Fibroblast of peridontal ligament (primary cell): ENCODE results near the gene ENO3.
"Not testable (repeated sequence)": the region's sequence is repeated elsewhere in the genome, so short reads cannot be mapped to it uniquely, and the experiment has no call there.

Experiments used
- DNase-seq: peaks from one replicate; pipeline ENCODE4 v3.0.0-alpha.2; 2010; ENCODE audit errors: extremely low read depth

The ENO3 gene

DNA sequence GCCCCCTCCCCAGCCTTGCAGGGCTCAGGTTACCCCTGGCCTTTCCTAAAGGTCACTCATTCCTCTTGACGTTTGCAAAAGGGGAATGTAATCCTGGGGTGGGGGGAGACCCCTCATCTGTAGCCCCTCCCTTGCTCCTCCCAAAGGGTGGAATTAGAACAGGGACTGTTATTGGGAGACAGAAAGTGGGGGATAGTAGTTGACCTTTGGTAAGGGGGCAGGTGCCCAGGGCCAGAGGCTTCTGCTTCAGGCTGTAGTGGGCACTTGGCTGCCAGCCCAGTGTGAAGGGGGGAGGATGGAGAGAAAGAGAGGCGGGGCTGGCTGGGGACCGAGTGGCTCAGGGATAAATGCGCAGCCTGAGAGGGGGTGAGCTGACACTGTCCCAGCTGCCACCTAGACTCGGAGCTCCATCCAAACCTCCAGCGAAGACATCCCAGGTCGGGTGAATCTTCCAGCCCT, at the start of gene ENO3:
ENO3 (plus strand) TSS at position 374 of the 459 bp plus-strand sequence. CDS start 711 bp downstream, outside the sequence.
- DNase-seq: no peak

DNA sequence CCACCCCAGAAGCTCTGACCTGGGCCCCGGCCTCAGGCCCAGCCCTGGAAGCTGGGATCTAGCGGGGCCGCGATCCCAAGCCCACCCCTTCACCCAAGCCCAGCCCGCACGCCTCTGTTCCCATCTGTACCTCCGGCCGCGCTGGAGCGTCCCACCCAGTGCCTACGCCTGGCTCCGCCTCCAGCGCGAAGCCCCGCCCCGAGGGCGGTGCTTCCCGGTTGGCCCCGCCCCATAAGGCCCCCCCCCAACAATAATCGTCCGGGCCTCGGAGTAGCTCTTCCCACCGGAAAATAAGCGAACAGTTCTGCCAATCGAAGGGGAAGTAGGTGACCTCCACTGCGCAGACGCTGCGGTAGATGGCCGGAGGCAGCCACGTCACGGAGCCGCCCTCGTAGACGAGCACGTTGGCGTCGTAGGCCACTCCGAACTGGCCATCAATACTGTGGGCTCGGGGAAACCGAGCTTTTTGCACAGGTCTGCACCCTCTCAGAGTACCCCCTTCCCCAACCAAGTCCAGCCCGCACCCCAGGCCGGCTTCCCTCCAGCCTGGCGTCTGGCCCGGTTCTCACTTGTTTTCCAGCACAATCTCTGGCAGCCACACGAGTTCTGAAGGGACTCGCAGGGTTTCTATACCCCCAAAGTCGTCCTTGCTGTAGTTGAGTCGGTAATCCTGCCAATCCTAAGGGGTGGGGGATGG, 49.1 kb upstream of the ENO3 start:
- DNase-seq: no peak

DNA sequence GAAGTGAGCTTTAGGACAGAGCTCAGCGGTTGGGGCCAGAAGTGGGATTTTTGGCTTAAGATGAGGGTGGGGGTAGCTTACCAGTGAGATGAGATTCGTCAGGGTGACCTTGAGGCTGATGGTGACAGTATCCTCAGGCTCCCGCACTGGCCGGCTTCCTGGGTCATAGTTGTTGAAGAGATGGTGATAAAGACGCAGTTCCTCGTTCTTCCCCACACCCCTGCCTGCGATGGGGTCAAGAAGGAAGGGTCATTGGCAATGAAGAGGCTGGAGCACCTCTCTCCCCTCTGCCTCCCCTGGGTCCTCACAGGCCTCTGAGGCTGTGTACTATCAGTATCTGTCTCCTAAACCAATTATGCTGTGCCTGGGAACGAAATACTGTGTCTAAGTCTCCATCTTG, 48.4 kb upstream of the ENO3 start:
- no peak for DNase-seq

DNA sequence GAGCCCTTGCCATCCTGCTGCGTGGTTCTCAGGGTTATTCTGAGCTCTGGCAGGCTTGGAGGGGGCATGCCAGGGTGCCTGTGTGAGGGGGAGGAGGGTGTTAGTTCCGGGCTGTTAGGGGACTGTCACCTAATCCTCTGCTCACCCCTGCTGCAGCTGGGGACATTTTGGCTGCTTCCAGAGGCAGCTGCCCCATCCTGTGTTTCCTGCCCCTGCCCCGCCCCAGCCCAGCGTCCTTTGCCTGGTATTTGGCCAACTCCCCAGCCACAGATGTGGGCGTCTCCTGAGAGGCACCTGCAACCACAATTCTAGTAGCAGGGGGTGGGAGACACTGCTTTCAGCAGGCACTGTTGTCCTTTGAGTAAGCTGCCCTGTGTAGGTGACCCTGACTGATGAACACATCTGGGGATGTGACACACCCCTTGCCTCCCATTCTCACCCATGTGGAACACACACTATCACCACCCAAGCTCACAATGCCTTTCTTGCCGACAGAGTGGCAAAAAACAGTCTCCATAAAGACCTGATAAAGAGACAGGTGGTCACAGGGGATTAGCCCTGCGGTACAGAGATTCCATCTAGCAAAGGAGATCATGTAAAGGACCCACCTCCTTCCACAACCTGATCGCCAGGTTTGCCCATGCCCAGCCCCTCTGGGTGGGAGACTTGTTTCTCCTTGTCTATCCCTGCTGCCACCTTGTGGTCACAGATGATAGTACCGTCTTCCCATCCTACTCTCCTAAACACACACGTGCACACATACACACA, 47.7 kb upstream of the ENO3 start, which contains the start of gene CHRNE:
CHRNE (minus strand) TSS at position 48 of the 768 bp plus-strand sequence; CDS start at position 13, 35 bp downstream.
- peak; percentile 74 for DNase-seq

DNA sequence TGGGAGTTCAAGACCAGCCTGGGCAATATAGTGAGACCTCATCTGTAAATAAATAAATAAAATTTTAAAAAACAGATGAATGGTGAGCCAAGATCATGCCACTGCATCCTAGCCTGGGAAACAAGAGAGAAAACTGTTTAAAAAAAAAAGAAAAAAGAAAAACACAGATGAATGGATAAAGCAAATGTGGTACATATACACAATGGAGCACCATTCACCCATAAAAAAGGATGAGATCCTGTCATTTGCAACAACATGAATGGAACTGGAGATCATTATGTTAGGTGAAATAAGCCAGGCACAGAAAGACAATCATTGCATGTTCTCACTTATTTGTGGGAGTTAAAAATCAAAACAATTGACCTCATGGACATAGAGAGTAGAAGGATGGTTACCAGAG, 44.3 kb upstream of the ENO3 start:
- not testable (repeated sequence) for DNase-seq

DNA sequence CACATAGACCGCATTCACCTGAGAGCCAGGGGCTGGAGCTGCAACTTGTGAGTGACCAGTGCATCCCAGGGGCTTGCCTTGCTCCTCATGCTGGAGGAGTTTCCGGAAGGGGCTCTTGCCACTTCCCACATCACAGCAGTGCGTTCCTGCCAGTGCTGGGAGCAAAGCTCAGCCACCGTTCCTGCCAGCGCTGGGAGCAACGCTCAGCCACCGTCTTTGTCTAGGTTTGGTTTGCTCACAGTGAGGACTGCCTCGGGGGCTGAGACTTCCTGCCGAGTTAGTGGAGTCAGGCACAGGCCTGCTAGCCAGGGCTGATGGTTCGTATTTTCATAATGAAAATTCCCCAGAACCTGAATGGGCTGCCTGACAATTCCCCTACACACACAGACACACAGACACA, 42.6 kb upstream of the ENO3 start:
- DNase-seq: no peak

DNA sequence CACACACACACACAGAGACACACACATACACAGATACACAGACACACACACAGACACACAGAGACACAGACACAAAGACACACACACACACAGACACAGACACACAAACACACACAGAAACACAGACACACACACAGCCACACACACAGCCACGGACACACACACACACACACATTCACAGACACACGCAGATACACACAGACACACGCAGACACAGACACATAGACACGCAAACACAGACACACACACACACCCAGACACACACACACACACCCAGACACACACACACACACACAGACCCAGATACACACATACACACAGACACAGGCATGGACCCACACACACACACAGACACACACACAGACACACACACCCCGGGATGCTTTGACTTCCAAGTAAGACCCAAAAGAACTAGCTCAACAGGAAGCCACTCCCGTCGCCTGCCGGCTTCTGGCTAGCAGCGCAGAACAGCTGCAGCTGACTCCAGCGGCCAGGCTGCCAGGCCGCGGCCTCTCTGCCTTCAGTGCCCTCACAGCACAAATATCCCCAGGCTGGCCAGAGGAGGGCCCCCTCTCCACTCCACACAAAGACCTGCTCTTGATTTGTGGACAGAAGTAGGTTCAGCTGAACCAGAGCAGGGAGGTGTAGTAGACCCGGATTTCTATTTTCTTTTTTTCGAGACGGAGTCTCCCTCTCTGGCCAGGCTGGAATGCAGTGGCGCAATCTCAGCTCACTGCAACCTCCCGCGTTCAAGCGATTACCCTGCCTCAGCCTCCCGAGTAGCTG, 42.0 kb upstream of the ENO3 start:
- peak; percentile 92 for DNase-seq

DNA sequence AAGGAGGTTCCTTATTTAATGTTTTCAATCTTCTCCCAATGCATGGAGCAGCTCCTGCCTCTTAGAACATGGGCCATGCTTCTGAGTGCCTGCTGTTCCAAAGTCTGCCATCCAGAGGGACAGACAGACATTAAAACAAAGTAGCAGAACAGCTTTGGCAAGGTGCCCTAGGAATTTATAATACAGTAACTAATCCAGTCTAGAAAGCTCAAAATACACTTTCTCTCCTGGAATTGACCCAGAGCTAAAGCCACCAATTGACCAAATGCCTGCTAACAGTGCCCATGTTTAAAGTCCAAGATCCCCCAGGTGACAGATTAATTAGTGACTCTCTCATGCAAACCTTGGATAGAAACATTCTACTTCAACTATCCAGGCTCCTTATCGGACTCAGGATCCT, 36.9 kb upstream of the ENO3 start:
- DNase-seq: peak; percentile 43

DNA sequence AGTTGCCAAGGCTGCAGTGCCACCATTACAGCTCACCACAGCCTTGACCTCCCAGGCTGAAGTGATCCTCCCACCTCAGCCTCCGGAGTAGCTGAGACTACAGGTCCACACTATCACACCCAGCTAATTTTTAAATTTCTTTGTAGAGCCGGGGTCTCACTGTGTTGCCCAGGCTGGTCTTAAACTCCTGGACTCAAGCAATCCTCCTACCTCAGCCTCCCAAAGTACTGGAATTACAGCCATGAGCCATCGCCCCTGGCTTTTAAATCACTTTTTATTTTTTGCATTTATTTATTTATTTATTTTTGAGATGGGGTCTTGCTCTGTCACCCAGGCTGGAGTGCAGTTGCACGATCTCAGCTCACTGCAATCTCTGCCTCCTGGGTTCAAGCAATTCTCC, 36.4 kb upstream of the ENO3 start:
- not testable (repeated sequence) for DNase-seq

DNA sequence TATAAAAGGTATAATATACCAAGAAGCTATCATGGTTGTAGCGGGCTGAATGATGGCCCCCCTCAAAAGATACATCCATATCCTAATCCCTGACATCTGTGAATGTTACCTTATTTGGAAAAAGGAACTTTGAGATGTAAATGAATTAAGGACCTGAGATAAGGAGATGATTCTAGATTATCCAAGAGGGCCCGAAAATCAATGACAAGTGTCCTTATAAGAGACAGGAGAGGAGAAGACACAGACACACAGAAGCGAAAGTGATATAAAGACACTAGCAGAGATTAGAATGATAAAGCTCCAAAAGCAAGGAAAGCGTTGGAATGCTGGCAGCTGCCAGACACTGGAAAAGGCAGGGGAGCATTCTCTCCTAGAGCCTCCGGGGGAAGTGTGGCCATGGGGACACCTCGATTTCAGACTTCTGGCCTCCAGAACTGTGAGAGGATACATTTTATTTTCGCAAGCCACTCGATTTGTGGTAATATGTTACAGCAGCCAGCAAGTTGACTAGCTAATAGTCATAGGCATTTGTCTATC, 31.3 kb upstream of the ENO3 start:
- no peak for DNase-seq

DNA sequence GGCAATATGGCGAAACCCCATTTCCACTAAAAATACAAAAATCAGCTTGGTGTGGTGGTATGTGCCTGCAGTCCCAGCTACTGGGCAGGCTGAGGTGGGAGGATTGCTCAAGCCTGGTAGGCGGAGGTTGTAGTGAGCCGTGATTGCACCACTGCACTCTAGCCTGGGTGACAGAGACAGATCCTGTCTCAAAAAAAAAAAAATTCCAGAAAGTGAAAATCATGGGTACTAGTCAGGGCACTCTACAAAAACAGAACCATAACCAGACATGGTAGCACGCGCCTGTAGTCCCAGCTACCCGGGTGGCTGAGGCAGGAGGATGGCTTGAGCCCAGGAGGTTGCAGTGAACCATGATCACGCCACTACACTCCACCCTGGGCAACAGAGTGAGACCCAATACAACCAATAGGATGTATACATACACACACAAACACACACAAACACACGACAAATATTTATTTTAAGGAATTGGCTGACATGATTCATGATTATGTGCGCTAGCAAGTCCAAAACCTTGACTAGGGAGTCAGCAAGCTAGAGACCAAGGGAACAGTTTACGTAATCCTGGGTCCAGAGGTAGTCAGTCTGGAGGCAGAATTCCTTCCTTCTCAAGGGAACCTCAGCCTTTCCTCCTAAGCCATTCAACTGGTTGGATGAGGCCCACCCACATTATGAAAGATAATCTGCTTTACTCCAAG, 30.4 kb upstream of the ENO3 start:
- peak; percentile 56 for DNase-seq

DNA sequence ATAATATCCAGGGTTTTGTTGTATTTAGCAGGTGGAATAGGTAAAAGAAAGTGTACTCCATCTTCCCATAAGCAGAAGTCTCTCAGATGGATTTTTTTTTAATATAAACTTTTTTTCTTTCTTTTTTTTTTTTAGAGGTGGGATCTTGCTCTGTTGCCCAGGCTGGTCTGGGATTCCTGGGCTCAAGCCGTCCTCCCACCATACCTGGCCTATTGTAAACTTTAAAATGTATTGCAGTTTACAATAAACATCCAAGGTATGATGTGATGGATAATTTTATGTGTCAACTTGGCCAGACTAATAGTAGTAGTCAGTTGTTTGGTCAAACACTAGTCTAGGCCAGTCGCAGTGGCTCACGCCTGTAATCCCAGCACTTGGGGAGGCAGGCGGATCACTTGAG, 29.6 kb upstream of the ENO3 start:
- no peak for DNase-seq

DNA sequence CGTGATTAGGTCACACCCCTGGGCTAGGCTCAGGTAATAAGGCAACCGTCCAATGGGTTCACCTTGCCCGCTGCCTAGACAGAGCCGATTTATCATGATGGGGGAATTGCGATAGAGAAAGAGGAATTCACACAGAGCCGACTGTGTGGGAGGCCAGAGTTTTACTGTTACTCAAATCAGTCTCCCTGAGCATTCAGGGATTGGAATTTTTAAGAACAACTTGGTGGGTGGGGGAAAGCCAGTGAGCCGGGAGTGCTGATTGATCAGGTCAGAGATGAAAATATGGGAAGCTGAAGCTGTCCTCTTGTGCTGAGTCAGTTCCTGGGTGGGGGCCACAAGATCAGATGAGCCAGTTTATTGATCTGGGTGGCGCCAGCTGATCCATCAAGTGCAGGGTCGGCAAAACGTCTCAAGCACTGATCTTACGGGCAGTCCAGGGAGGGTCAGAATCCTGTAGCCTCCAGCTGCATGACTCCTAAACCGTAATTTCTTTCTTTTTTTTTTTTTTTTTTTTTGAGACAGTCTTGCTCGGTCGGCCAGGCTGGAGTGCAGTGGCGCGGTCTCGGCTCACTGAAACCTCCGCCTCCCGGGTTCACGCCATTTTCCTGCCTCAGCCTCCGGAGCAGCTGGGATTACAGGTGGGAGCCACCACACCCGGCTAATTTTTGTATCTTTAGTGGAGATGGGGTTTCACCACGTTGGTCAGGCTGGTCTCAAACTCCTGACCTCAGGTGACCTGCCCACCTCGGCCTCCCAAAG, 24.2 kb upstream of the ENO3 start:
- not testable (repeated sequence) for DNase-seq

DNA sequence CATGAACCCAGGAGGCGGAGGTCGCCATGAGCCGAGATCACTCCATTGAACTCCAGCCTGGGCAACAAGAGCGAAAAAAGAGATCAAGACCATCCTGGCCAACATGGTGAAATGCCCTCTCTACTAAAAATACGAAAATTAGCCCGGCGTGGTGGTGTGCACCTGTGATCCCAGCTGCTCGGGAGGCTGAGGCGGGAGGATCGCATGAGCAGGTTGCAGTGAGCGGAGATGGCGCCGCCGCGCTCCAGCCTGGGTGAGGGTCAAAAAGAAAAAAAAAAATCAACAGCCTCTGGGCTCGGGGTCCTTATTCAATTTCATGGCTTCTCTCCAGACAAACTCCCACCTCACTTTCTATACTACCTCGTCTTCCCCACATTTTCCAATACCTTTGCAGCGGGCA, 22.0 kb upstream of the ENO3 start:
- DNase-seq: no peak

DNA sequence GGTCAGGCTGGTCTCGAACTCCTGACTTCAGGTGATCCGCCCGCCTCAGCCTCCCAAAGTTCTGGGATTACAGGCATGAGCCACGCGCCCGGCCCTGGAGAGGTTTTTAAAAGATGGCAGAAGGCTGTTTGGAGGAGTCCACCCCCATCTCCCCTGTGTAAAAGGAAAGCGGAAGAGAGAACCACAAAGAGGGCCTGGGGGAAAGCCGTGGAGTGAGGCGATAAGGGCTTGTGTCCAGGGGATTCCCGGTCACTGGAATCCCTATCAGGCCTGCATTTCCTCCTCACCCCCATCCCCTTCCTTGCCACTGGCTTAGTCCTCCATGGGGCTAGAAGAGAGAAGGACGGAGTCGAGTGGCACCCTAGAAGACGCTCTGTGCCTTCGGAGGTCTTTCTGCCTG, 19.0 kb upstream of the ENO3 start, which contains the start of gene GP1BA:
GP1BA (plus strand) TSS at position 315 of the 400 bp plus-strand sequence. CDS start 328 bp downstream, outside the sequence.
- DNase-seq: no peak

DNA sequence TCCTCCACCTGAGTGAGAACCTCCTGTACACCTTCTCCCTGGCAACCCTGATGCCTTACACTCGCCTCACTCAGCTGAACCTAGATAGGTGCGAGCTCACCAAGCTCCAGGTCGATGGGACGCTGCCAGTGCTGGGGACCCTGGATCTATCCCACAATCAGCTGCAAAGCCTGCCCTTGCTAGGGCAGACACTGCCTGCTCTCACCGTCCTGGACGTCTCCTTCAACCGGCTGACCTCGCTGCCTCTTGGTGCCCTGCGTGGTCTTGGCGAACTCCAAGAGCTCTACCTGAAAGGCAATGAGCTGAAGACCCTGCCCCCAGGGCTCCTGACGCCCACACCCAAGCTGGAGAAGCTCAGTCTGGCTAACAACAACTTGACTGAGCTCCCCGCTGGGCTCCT, 18.2 kb upstream of the ENO3 start:
- DNase-seq: no peak

DNA sequence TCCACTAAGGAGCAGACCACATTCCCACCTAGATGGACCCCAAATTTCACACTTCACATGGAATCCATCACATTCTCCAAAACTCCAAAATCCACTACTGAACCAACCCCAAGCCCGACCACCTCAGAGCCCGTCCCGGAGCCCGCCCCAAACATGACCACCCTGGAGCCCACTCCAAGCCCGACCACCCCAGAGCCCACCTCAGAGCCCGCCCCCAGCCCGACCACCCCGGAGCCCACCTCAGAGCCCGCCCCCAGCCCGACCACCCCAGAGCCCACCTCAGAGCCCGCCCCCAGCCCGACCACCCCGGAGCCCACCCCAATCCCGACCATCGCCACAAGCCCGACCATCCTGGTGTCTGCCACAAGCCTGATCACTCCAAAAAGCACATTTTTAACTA, 17.3 kb upstream of the ENO3 start:
- DNase-seq: no peak

DNA sequence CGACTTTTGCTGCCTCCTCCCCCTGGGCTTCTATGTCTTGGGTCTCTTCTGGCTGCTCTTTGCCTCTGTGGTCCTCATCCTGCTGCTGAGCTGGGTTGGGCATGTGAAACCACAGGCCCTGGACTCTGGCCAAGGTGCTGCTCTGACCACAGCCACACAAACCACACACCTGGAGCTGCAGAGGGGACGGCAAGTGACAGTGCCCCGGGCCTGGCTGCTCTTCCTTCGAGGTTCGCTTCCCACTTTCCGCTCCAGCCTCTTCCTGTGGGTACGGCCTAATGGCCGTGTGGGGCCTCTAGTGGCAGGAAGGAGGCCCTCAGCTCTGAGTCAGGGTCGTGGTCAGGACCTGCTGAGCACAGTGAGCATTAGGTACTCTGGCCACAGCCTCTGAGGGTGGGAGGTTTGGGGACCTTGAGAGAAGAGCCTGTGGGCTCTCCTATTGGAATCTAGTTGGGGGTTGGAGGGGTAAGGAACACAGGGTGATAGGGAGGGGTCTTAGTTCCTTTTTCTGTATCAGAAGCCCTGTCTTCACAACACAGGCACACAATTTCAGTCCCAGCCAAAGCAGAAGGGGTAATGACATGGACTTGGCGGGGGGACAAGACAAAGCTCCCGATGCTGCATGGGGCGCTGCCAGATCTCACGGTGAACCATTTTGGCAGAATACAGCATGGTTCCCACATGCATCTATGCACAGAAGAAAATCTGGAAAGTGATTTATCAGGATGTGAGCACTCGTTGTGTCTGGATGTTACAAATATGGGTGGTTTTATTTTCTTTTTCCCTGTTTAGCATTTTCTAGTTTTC, 16.5 kb upstream of the ENO3 start:
- peak; percentile 38 for DNase-seq

DNA sequence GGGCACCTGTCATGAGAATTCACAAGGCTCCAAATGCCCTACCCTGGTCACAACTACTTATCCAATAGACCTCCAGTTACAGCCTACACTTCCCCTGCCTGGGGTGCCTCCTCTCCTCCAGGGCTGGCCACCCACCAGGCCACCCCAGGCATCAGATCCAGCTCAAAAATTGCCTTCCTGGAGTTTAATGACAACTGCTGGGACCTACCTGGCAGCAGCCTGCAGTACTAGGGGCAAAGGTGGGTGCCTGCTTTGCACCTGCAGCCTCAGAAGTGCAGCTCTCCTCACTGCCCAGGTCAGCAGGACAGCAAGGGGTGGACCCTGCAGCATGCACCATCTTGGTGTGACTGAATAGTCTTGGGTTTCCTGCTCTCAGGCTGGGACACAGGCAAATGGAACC, 15.3 kb upstream of the ENO3 start:
- DNase-seq: no peak

DNA sequence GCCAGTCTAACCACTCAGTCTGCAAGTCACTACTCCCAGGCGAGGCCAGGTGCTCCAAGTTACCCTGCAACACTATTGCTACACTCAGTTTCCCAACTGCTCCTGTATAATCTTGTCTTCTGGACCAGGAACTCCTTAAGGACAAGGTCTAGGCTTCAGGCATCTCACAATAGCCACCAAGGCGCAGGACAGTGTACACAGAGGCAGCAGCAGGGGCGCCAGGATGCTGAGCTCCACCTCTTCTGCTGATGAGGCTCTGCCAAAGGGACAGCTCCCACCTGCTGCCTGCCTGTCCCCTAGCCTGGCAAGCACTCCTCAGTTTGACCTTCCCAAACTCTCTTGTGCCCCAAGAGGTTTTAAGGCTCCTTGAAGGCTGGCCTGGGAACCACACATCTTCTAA, 14.5 kb upstream of the ENO3 start:
- DNase-seq: no peak
